DMS153 (cell line): Measurements from ENCODE around the gene PAX9.

Experiments
- DNase-seq: peaks from one replicate; lab custom pipeline; 2025; lab: John Stamatoyannopoulos, UW

PAX9 gene

DNA sequence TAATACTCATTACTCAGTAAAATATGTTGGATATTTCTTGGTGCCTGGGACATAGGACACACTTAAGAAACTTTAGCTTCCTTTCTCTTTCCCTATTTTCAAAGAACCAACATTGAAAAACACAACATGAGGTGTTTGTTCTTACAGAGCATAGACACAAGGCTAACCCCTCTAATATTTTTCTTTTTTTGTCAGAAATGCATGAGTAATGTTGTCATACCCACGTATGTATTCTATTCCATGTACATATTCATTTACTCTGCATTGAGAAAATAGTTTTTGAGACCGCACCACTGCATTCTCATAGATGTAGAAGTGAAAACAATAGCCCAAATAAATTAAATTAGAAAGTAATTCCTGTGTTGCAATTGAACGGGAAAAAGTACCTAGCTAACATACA, 13.0 kb downstream of the PAX9 start:
- no peak for DNase-seq

DNA sequence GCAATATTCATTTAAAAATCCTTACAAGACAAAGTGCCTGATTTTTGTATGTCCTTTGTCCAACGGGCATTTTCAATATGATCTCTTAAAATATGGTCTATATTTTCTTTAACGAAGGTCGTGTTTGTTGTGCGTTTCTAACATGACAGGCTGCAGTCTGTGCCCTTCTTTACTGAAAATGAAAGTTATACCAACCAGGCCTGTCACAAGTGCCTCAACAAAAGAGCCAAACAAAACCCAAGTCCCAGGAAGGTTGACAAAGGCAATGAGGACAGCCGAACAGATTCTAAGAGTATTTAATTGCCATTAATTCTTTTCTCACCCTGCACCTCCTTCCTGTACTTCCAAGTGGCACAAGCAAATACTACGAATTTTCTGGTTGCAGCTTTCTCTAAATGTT, 13.9 kb downstream of the PAX9 start:
- no peak for DNase-seq

DNA sequence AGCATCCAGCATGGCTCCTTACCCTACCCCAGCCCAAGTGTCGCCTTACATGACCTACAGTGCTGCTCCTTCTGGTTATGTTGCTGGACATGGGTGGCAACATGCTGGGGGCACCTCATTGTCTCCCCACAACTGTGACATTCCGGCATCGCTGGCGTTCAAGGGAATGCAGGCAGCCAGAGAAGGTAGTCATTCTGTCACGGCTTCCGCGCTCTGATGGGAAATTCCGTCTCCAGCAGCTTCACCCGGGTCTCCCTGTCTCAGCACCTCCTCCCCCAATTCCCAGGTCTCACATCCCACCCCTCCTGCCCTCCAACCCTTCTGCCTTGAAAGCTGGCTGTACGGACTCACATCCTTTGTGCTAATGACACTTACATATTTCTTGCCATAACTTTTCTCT, 14.6 kb downstream of the PAX9 start:
- DNase-seq, result no peak

DNA sequence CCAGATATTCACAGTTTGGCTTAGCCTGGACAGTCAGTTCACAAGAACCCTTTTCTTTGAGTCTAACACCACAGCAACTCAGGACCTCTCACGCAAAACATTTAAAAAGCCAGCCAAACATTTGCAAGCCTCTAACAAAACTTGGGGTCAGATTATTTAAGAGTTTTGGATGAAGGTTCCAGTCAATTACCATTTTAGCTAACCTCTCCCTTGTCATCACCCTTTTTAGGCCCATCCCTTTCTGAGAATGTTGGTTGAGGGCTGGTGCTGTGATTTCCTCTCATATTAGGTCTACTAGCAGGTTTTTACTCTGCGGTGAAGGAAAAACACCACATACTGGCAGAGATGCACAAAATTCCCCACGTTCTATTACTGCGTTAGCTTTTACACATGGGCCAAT, 20.7 kb downstream of the PAX9 start:
- no peak for DNase-seq

DNA sequence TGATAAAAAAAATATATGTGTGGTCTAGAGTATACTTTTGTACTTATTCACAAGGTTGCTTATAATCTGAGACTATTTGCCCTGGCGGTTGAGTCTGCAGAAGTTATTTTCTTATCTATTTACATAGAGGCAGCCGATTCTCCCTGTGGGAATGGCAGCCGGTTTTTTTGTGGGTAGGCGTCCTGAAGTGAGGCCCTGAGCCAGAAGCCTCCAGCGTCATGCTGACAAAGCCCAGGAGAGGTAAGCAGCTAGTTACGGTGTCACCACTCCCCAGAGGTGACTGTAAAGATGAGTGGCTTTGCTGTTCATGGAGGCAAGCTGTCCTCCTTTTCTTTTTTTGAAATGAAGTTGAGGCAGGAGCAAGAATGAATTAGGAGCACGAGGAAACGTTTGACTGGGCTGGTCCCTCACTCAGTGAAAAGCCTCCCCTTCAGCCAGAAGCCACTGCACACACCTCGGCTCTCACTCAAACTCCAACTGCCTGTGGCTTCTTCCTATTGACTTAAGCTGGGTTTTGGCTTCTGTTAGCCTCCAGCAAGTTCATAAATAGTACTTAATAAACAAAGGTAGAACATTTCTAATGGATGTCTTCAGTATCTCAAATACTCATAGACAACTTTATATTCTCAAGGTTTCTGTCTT, 21.5 kb downstream of the PAX9 start:
- DNase-seq, result peak; percentile 51

- no peak for DNase-seq
These were observed 23.3 kb downstream of the PAX9 start for GRCh38 chr14:36684946-36685345.

DNA sequence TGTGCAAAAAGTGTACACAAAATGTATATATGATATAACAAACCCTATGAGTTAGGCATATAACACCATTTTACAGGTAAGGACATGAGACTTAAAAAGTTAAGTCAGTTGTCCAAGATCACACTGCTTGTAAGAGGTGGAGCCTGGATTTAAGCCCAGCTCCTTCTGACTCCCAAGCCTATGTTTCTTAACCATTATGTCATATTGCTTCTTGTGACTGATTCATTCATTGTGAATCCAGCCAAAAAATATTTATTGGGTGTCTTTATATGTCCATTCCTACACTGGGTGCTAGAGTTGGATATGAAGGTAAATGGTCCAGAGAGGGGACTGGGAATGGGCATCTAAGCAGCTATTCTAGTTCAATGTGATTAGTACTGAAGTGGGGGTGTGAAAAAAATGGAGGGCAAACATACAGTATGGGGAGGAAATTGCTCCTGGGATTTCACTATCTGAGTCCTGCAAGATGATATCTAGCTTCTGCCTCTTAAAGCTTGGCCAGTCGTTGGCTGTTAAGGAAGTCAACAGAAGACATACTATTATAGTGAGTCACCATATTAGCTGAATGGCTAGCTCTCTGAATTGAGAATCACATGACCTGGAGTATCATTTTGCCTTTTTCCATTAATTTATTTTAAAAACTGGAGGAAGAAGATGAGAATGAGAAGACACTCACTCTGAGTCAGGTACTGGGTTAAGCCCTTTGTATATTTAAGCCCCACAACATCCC, 28.8 kb downstream of the PAX9 start:
- no peak for DNase-seq

- peak; percentile 34 for DNase-seq
These were observed 37.8 kb downstream of the PAX9 start for GRCh38 chr14:36699420-36699819.

DNA sequence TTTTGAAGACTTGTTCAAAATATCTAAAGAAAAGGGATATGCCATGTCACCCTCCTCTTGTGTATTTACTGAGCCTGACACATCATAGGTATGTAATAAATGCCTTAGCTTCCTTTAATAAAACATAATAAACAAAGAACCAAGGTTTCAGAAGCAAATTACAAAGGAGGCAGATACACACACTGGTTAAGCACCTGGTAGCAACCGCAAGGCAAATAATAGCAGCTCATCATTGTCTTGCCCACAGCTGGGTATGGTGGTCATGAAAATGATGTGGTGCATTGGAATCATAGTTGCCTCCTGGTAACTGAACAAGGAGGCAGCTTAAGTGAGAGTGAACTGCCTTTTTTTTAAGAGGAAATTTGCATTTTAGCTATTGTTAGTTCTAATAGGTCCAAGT, 39.0 kb downstream of the PAX9 start:
- DNase-seq, result peak; percentile 17

- DNase-seq, result no peak
These were observed 39.5 kb downstream of the PAX9 start for GRCh38 chr14:36701132-36701531.

DNA sequence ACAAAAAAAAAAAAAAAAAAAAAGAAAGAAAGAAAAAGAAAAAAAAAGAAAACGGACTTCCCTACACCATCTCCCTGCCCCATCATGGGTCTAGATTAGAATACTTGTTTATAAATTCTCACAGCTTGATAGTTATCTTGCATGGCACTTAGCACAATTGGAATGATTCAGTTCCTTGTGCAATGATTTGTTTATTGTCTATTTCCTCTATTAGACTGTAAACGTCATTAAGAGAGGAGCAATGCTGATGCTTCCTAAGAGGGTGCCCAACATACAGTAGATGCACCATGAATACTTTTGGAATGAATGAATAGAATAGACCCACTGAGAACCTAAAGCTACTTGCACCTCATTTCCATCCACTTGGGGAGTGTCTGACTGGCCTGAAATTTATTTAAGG, 40.8 kb downstream of the PAX9 start:
- no peak for DNase-seq

DNA sequence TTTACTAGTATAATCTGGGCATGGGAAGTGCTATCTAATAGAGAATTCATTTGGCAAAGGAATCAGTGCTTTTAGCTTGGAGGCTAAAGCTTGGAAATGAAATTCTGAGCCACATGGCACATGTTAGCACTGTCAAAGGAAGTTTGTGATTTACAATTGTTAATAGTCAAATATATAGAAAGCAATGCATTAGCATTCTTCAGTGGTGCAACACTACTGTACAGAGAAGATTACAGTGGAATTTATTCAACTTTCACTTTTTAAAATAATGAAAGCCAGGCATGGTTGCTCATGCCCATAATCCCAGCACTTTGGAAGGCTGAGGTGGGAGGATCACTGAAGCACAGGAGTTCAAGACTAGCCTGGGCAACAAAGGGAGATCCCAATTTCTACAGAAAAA, 45.9 kb downstream of the PAX9 start:
- no peak for DNase-seq

GRCh38 chr14:36713960-36714703, 52.5 kb downstream of the PAX9 start:
- no peak for DNase-seq

- no peak for DNase-seq
These were observed 55.0 kb downstream of the PAX9 start for GRCh38 chr14:36716614-36717184.

DNA sequence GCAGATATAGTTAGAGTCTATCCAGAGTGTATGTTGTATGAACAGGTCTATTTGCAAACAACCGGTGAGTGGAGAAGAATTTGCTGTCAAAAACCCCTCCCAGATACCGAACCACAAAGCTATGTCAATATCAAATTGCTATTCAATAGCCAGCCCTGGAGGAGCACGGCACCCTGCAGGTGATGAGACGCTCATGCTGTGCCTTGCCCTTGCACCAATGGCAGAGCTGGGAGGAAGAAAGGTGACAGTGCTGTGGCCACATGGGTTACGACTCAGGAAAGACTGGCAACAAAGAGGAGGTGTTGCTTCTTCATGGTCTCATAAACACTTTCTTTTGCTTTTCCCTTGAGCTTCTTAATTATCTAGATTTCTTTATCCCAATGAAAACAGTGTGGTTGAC, 55.7 kb downstream of the PAX9 start:
- DNase-seq, result peak; percentile 53

DNA sequence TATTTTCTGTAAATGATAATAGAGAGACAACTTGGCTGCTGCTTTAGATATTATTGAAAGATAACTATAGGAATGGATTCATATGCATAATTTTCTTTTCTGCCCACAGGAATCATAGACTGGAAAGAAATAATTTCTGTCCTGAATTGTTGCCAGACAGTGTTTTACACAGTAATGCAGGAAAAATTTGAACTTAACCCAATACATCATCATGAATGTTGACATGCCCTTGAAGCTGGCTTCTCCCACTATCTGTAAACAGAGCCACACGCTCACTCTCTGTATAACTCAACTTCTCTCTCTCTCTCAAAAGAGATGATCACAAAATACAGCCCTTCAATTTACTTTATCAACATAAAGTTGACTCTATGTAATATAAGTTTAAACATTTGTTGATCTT, 56.6 kb downstream of the PAX9 start:
- no peak for DNase-seq

- DNase-seq, result no peak
These were observed 58.2 kb downstream of the PAX9 start for GRCh38 chr14:36719823-36720222.

DNA sequence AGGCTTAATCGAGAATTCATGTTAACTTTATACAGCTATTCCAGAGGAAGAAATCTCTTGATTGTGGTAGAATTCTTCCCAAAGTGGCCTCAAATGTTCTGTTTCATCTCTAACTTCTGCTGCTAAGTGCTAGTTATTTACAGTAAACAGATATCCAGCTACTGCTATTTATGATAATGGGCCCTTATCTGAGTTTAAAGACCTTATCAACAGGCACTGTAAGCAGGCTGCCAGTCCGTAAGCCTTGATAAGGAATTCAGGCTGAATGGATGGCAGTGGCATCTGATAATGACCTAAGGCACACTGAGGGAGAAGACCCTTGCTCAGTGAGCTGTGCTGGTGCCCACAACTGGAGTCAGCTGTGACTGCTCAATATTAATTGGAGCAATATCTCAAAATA, 59.0 kb downstream of the PAX9 start:
- DNase-seq, result no peak

- no peak for DNase-seq
These were observed 60.2 kb downstream of the PAX9 start for GRCh38 chr14:36721877-36722276.

DNA sequence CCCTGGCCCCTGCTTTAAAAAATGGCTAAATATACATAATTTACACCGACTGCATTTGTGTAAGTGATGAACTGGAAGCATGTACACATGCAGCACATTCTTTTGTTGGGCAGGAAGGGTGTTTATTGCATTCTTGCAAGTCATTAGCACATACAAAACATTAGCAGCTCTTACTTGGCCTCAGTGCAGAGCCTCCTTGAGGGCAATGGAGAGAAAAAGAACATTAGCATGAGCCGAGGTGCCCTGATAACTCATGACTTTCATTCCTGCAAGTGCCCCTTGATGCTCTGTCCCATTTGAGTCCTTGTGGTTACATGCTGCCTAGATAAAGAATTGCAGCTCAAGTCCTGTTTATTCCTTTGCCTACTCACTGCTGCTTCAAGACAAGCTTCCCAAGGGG, 61.9 kb downstream of the PAX9 start:
- DNase-seq, result no peak

DNA sequence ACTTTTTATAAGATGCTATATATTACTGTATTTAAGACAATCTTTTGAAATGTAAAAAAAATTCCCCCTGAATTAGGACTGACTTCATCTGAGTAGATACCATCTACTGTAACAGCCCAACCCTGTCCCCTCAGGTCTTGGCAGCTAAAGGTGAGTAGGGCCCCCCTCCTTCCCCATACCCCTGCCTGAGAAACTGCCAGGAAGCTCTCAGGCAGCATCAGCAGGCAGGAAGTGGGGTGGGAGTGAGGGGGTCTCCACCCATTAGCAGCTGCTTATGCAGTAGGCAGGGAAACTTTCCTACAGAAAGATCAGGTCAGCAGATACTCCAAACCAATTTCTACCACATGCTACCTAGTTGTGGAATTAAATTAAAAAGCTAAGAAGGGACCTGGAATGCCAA, 62.5 kb downstream of the PAX9 start:
- no peak for DNase-seq

GRCh38 chr14:36726128-36726527, 64.5 kb downstream of the PAX9 start:
- DNase-seq, result no peak
